Measurements from ENCODE around the gene CACNA1I. TPM values are rescaled to one million over a fixed set of nuclear protein-coding genes. Genes with fewer than 3 reads are reported as not detected.

Gene CACNA1I
- total RNA-seq, 1 experiment from 2014 or later = 2.1 TPM

- DNase-seq (ENCODE audit: low spot score) = no peak
- H3K36me3 Mint-ChIP-seq = no peaks in the 10 kb centered on the region
- H3K4me1 Mint-ChIP-seq = peaks cover 12% of the 10 kb centered on the region
- no peak overlapping the region for H3K4me3 Mint-ChIP-seq
- H3K27ac Mint-ChIP-seq = no peak overlapping the region
- no peak for TF ChIP-seq ZNF425 (CRISPR knock-in tag; conservative IDR thresholded peaks at IDR 0.05)
- no peak for TF ChIP-seq ZNF281 (CRISPR knock-in tag; IDR thresholded peaks at IDR 0.05)
- no peak for TF ChIP-seq ATF3 (CRISPR knock-in tag; conservative IDR thresholded peaks at IDR 0.05)
- ATAC-seq = no peak
- H3K27me3 Mint-ChIP-seq (ENCODE audit: low read depth) = no peaks in the 10 kb centered on the region
- no peaks in the 10 kb centered on the region for H3K9me3 Mint-ChIP-seq
- ChIA-PET POLR2A (no interaction called here), CTCF (no interaction called here)
Measured at GRCh38 chr22:39718921-39719475, 148.4 kb downstream of the CACNA1I start.

GRCh38 chr22:39719559-39720450 lies 149.3 kb downstream of the CACNA1I start:
- ChIA-PET POLR2A (no interaction called here), CTCF (no interaction called here)
- no peak for ATAC-seq
- Mint-ChIP-seq H3K27me3 (ENCODE audit: low read depth) (no peaks in the 10 kb centered on the region), H3K4me3 (no peak overlapping the region), H3K4me1 (peaks cover 12% of the 10 kb centered on the region), H3K27ac (no peak overlapping the region), H3K9me3 (no peaks in the 10 kb centered on the region), H3K36me3 (no peaks in the 10 kb centered on the region)
- no peak for DNase-seq (ENCODE audit: low spot score)
- TF ChIP-seq E2F1 (CRISPR knock-in tag; IDR thresholded peaks at IDR 0.05) (no peak), ZBTB43 (CRISPR knock-in tag; IDR thresholded peaks at IDR 0.05) (no peak), USF2 (CRISPR knock-in tag; IDR thresholded peaks at IDR 0.05) (no peak), NFE2L1 (CRISPR knock-in tag; IDR thresholded peaks at IDR 0.05) (no peak), SMAD4 (CRISPR knock-in tag; IDR thresholded peaks at IDR 0.05) (no peak), SMAD3 (CRISPR knock-in tag; IDR thresholded peaks at IDR 0.05; ENCODE audit: borderline replicate concordance) (no peak), GTF2I (CRISPR knock-in tag; conservative IDR thresholded peaks at IDR 0.05) (no peak), GRHL2 (CRISPR knock-in tag; IDR thresholded peaks at IDR 0.05; ENCODE audit: insufficient replicate concordance, severe bottlenecking) (no peak), ZNF219 (CRISPR knock-in tag; IDR thresholded peaks at IDR 0.05; ENCODE audit: borderline replicate concordance) (no peak), NR3C1 (CRISPR knock-in tag; conservative IDR thresholded peaks at IDR 0.05; ENCODE audit: low read depth) (no peak)
